Stimulated activated CD8-positive, alpha-beta memory T cell treated with anti-CD3 and anti-CD28 coated beads, Interleukin-4, amount 100 ng/mL, for 1 hour (primary cell): ENCODE results near the gene NSG2.

Source experiments
- DNase-seq, 2 donors: peaks; one replicate each; pipeline ENCODE4 v3.0.0-alpha.2; 2020; ENCODE audit warnings: low read depth in 2 of 2, low spot score in 1 of 2

The NSG2 gene

DNA sequence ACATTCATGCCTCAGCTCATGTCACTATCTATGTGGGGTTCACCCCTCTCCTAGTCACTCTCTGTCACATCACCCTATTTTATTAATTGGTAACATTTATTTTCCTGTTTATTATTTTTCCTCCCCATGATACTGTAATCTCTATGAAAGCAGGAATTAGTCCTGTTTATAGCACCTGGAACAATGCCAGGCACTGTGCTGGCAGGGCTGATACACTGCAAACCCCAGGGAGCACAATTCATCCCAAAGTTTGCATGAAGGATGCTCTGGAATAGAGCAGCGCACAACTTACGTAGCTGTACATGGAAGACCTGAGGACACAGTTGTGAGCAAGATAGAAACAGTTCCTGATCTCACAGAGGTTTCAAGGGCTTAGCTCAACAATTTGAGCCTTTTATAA is 103.2 kb downstream of the NSG2 start:
- DNase-seq = no peak

DNA sequence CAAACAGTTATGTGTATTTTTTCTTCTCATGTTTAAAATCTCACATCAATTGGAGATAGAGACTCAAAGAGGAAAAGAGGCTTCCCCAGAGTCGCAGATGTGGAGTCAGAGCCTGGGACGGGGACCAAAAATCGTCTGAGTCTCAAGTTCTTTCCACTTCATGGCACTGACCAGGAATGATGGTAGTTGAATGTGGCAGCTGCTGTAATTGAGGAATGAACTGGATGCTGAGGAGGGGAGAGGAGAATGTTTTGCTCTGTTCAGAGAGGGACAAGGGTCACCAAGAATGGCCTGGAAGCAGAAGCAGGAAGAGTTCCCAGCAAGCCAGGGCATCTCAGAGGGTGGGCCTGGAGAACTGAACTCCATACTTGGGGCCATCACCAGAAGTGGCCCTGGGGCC is 103.9 kb downstream of the NSG2 start:
- no peak for DNase-seq

DNA sequence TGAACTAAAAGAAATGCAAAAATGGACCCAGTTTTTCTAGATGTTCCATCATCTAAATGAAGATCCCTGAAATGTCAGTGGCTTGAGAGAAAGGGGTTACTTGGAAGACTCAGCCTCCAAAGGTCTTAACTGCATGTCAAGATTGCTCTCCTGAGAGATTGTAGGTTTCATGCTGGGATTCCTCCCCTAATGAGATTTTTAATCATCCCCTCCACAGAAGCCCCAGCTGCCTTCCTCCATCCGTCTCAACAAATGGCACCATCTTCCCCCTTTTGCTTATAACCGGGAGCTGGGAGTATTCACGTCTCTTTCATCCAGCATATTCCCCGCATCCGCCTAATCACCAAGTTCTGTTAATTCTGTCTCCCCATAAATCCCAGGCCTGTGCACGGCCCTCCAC is 104.5 kb downstream of the NSG2 start:
- no peak for DNase-seq

DNA sequence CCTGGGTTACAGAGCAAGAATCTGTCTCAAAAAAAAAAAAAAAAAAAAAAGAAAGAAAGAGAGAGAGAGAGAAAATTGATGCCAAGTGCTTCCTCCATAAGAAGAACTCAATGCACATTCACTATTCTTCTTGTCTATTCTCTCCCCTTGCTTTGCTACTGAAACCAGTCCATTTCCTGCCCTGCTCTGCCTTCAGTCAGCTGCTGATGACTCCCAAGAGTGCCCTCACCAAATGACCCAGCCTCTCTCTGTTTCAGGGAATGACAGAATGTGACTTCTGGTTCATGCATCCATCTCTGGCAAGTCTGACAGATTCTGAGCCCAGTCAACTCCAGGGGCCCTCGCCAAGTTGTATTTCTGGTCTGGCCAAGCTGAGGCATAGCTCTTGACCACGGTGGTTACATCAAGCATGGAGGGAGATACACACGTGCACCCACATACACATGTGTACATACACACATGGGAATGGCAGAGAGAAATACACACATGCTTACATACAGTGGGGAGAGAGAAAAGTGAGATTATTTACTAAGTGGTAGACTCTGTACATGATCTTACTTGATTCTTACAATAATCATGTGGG is 106.2 kb downstream of the NSG2 start:
- DNase-seq = no peak

DNA sequence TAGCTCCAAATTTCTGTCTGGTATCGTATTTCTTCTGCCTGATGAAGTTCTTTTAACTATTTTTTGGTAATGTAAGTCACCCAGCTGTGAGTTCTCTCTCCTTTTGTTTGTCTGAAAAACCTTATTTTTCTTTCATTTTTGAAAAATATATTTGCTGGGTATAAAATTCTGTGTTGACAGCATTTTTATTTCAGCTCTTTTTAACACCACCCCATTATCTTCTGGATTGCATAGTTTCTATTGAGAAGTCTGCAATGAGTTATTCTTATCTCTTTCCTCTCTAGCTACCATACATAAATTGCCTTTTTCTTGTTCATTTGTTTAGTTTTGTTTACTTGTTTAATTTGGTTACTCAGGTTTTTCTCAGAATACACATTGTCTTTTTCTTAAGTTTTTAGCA is 109.1 kb downstream of the NSG2 start:
- DNase-seq = no peak

DNA sequence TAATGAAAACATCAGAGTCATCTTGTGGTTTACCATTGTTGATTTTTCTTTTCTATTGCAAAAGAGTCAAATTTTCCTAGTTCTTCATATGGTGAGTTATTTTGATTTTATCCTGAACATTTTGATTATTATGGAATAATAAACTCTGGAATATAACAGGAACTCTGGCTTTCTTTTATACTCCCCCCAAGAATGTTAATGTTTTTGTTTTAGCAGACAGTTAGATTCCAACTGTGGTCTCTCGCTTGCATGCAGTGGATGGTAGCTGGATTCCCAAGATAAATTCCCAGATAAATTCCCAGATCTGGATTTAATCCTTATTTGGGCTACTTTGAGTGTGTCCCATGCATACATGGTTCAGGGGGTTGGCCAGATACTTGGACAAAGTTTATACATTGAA is 109.8 kb downstream of the NSG2 start:
- DNase-seq = no peak

DNA sequence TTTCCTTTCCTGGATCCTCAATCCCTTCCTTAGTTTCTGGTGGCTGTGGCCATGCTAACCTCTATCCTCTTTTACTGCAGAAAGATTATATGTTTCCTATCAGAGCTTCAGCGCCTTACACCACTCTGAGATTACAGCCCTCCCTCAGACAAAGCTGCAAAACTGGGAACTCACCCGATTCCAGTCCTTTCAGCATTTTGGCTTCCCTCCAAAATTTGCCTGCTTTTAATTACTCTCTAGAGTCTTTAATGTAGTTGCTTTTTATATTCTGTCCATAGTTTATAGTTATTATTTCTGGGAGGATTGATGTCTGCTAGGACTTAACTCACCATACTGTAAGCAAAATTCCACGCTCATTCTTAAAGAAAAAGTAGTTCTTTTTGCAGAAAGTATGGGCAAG is 110.2 kb downstream of the NSG2 start:
- DNase-seq = no peak

DNA sequence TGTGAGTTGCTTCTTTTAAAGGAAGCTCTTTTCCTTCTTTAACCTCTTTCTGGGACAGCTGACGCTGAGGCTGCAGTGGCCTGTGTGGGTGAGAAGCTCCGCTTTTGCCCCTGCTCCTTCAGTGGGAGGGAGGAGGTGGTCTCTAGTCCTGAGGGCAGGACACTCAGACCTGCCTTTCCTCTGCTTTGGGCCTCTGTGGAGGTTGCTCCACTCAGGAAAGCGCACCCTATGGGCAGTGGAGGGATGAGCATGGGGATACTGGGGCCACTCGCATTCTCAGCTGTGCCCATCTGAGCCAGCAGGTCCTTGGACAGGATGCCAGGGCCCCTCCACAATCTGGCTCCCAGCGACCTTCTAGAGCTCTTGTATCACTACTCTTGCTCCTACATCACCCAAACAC is 111.5 kb downstream of the NSG2 start:
- DNase-seq = no peak
